HepG2 (cell line): ENCODE data around the gene ALS2. TPM values are rescaled to one million over a fixed set of nuclear protein-coding genes. Genes with fewer than 3 reads are reported as not detected.

ENCODE experiments used
- AKAP8 ChIP-seq: sonication (generic); formaldehyde crosslinking; IDR thresholded peaks from 2 replicates; pipeline ENCODE4 v1.5.1; 2020; ENCODE audit warnings: mild to moderate bottlenecking, missing genetic modification reagents
- BRCA1 ChIP-seq: sonication (generic); formaldehyde crosslinking; IDR thresholded peaks from 2 replicates; pipeline ENCODE4 v1.4.0; 2020; ENCODE audit warnings: missing genetic modification reagents
- HOXA5 ChIP-seq: sonication (generic); formaldehyde crosslinking; IDR thresholded peaks from 2 replicates; pipeline ENCODE4 v1.4.0; 2020; ENCODE audit warnings: missing genetic modification reagents
- KAT7 ChIP-seq: IDR thresholded peaks from 2 replicates; pipeline ENCODE4 v1.6.1; 2018; ENCODE audit warnings: borderline replicate concordance, missing compliant biosample characterization
- MED13 ChIP-seq: sonication (generic); formaldehyde crosslinking; IDR thresholded peaks from 2 replicates; pipeline ENCODE4 v1.5.0; 2020; ENCODE audit warnings: missing genetic modification reagents
- PTBP1 ChIP-seq: fragments of 200-400 bp; formaldehyde crosslinking; IDR thresholded peaks from 2 replicates; pipeline ENCODE4 v1.6.1; 2018; ENCODE audit warnings: low read length, low read depth; ENCODE audit not compliant: poor library complexity, severe bottlenecking
- SMAD9 ChIP-seq: sonication (generic); formaldehyde crosslinking; IDR thresholded peaks from 2 replicates; pipeline ENCODE4 v1.5.1; 2020; ENCODE audit warnings: mild to moderate bottlenecking, missing genetic modification reagents
- SOX6 ChIP-seq, 2 experiments: fragments of 450-650 bp in 1 of 2; sonication (generic) in 1 of 2; formaldehyde crosslinking in 1 of 2; IDR thresholded peaks; 2 replicates each; pipeline versions ENCODE4 v1.4.0 to v1.6.1; 2017 to 2020; ENCODE audit warnings: antibody characterized with exemption in 1 of 2, mild to moderate bottlenecking in 1 of 2, missing genetic modification reagents in 1 of 2
- YEATS4 ChIP-seq: sonication (generic); formaldehyde crosslinking; IDR thresholded peaks from 2 replicates; pipeline ENCODE4 v1.4.0; 2020; ENCODE audit warnings: missing genetic modification reagents, borderline replicate concordance
- ZFX ChIP-seq: sonication (generic); formaldehyde crosslinking; IDR thresholded peaks from 2 replicates; pipeline ENCODE4 v1.4.0; 2020; ENCODE audit warnings: mild to moderate bottlenecking, low read depth, missing genetic modification reagents, moderate library complexity
- ZFYVE20 ChIP-seq: sonication (generic); formaldehyde crosslinking; IDR thresholded peaks from 2 replicates; pipeline ENCODE4 v1.8.0; 2023; ENCODE audit warnings: low read depth, mild to moderate bottlenecking, moderate library complexity, missing genetic modification reagents, borderline replicate concordance
- ZNF124 ChIP-seq: sonication (generic); formaldehyde crosslinking; IDR thresholded peaks from 2 replicates; pipeline ENCODE4 v1.4.0; 2020; ENCODE audit warnings: missing genetic modification reagents
- ZSCAN9 ChIP-seq: IDR thresholded peaks from 2 replicates; pipeline ENCODE4 v1.6.1; 2016; ENCODE audit warnings: borderline replicate concordance
- polyA plus RNA-seq, 8 experiments: library from polyadenylated mRNA; depleted of rRNA in 3 of 8; stranded (reverse) in 7 of 8; unstranded in 1 of 8; fragments of >200 nt; fragmentation: Illumina TruSeq in 4 of 8; extraction: Trizol in 4 of 8; gene quantifications; 2 replicates each; pipeline versions ENCODE4 v1.2.1 to v1.2.3, GENCODE V29; 2011 to 2016; ENCODE audit warnings: low read depth in 4 of 8, missing spikeins in 1 of 8, mixed read lengths in 1 of 8; ENCODE audit not compliant: insufficient read depth in 1 of 8
- total RNA-seq, 5 experiments: library from RNA; depleted of rRNA; stranded (reverse); fragments of >200 nt; fragmentation: Illumina TruSeq; extraction: Trizol; gene quantifications; 2 replicates each; pipeline ENCODE4 v1.2.3, GENCODE V29; 2016; ENCODE audit warnings: low read depth in 1 of 5
- TF ChIP-seq, protein P1 (sequence below): sonication (generic); formaldehyde crosslinking; IDR thresholded peaks from 2 replicates; pipeline ENCODE4 v1.4.0; 2020; ENCODE audit warnings: missing genetic modification reagents, borderline replicate concordance
- TF ChIP-seq, protein P2 (sequence below): sonication (generic); formaldehyde crosslinking; IDR thresholded peaks from 2 replicates; pipeline ENCODE4 v1.4.0; 2020; ENCODE audit warnings: mild to moderate bottlenecking, missing genetic modification reagents

Gene ALS2
- total and polyA plus RNA-seq, 2 of the 13 experiments (the other 11 are each of a cell fraction or from before 2014, with no cell fraction given), result 12.7 to 19.3 TPM

- TF ChIP-seq ZFX (CRISPR knock-in tag) (no peak), ZFYVE20 (CRISPR knock-in tag) (no peak), SOX6 (IDR thresholded peaks at IDR 0.05) (no peak), SOX6 (CRISPR knock-in tag; IDR thresholded peaks at IDR 0.05) (no peak), PTBP1 (no peak), HOXA5 (no peak), KAT7 (no peak), ZNF124 (CRISPR knock-in tag) (no peak), BRCA1 (CRISPR knock-in tag) (no peak), MED13 (CRISPR knock-in tag) (peak; percentile 6; the same call in 1 of the 2 replicates), SMAD9 (CRISPR knock-in tag) (no peak), ZSCAN9 (CRISPR knock-in tag) (0 out of 2 replicates have a peak, but pooled peaks have one; percentile 1), AKAP8 (CRISPR knock-in tag) (no peak), YEATS4 (no peak)
- TF ChIP-seq, protein P1, sequence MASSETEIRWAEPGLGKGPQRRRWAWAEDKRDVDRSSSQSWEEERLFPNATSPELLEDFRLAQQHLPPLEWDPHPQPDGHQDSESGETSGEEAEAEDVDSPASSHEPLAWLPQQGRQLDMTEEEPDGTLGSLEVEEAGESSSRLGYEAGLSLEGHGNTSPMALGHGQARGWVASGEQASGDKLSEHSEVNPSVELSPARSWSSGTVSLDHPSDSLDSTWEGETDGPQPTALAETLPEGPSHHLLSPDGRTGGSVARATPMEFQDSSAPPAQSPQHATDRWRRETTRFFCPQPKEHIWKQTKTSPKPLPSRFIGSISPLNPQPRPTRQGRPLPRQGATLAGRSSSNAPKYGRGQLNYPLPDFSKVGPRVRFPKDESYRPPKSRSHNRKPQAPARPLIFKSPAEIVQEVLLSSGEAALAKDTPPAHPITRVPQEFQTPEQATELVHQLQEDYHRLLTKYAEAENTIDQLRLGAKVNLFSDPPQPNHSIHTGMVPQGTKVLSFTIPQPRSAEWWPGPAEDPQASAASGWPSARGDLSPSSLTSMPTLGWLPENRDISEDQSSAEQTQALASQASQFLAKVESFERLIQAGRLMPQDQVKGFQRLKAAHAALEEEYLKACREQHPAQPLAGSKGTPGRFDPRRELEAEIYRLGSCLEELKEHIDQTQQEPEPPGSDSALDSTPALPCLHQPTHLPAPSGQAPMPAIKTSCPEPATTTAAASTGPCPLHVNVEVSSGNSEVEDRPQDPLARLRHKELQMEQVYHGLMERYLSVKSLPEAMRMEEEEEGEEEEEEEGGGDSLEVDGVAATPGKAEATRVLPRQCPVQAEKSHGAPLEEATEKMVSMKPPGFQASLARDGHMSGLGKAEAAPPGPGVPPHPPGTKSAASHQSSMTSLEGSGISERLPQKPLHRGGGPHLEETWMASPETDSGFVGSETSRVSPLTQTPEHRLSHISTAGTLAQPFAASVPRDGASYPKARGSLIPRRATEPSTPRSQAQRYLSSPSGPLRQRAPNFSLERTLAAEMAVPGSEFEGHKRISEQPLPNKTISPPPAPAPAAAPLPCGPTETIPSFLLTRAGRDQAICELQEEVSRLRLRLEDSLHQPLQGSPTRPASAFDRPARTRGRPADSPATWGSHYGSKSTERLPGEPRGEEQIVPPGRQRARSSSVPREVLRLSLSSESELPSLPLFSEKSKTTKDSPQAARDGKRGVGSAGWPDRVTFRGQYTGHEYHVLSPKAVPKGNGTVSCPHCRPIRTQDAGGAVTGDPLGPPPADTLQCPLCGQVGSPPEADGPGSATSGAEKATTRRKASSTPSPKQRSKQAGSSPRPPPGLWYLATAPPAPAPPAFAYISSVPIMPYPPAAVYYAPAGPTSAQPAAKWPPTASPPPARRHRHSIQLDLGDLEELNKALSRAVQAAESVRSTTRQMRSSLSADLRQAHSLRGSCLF, result no peak
- TF ChIP-seq, protein P2, sequence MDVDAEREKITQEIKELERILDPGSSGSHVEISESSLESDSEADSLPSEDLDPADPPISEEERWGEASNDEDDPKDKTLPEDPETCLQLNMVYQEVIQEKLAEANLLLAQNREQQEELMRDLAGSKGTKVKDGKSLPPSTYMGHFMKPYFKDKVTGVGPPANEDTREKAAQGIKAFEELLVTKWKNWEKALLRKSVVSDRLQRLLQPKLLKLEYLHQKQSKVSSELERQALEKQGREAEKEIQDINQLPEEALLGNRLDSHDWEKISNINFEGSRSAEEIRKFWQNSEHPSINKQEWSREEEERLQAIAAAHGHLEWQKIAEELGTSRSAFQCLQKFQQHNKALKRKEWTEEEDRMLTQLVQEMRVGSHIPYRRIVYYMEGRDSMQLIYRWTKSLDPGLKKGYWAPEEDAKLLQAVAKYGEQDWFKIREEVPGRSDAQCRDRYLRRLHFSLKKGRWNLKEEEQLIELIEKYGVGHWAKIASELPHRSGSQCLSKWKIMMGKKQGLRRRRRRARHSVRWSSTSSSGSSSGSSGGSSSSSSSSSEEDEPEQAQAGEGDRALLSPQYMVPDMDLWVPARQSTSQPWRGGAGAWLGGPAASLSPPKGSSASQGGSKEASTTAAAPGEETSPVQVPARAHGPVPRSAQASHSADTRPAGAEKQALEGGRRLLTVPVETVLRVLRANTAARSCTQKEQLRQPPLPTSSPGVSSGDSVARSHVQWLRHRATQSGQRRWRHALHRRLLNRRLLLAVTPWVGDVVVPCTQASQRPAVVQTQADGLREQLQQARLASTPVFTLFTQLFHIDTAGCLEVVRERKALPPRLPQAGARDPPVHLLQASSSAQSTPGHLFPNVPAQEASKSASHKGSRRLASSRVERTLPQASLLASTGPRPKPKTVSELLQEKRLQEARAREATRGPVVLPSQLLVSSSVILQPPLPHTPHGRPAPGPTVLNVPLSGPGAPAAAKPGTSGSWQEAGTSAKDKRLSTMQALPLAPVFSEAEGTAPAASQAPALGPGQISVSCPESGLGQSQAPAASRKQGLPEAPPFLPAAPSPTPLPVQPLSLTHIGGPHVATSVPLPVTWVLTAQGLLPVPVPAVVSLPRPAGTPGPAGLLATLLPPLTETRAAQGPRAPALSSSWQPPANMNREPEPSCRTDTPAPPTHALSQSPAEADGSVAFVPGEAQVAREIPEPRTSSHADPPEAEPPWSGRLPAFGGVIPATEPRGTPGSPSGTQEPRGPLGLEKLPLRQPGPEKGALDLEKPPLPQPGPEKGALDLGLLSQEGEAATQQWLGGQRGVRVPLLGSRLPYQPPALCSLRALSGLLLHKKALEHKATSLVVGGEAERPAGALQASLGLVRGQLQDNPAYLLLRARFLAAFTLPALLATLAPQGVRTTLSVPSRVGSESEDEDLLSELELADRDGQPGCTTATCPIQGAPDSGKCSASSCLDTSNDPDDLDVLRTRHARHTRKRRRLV (CRISPR knock-in tag), result no peak
Observed at GRCh38 chr2:201779901-201780673, 646 bp downstream of the ALS2 start (continued).
